H1 (cell line): ENCODE measurements around the gene COL12A1. TPM values are rescaled to one million over a fixed set of nuclear protein-coding genes. Genes with fewer than 3 reads are reported as not detected.

Experiments used
- CTCF ChIA-PET: fragments of 300-600 bp; sonication (Branson Sonifier 250); formaldehyde crosslinking; loops from one replicate; lab custom pipeline; 2021; ENCODE audit not compliant: partially characterized antibody; lab: Charles Lee
- POLR2A ChIA-PET: fragments of 300-600 bp; sonication (Branson Sonifier 250); formaldehyde crosslinking; loops from one replicate; lab custom pipeline; 2021; ENCODE audit warnings: inconsistent platforms; ENCODE audit not compliant: partially characterized antibody; lab: Charles Lee
- DNase-seq, 2 experiments: peaks; one replicate each; pipeline versions ENCODE4 v3.0.0 to v3.0.0-alpha.2; 2010 to 2022; ENCODE audit warnings: low spot score in 2 of 2, low read depth in 1 of 2, mixed read lengths in 1 of 2
- FAIRE-seq: peaks from 2 replicates; lab custom pipeline; 2011; peaks lifted over from hg19 to GRCh38; lab: Jason Lieb, UNC
- H2AFZ ChIP-seq: 2 replicates; pipeline ENCODE4 v1.8.1; 2012; ENCODE audit warnings: low read length, inconsistent platforms
- H2AK5ac ChIP-seq: 2 replicates; pipeline ENCODE4 v1.6.1; 2013; ENCODE audit warnings: low read depth, low read length
- H2BK120ac ChIP-seq: replicated peaks from 2 replicates; pipeline ENCODE3; 2013; ENCODE audit warnings: low read depth, low read length, inconsistent platforms
- H2BK12ac ChIP-seq: 2 replicates; pipeline ENCODE4 v1.6.1; 2013; ENCODE audit warnings: low read depth, low read length
- H2BK15ac ChIP-seq: 2 replicates; pipeline ENCODE4 v1.6.1; 2013; ENCODE audit warnings: low read length
- H2BK20ac ChIP-seq: 2 replicates; pipeline ENCODE4 v1.6.1; 2013; ENCODE audit warnings: low read length
- H2BK5ac ChIP-seq: 2 replicates; pipeline ENCODE4 v1.6.1; 2013; ENCODE audit warnings: low read depth, low read length
- H3K14ac ChIP-seq: 2 replicates; pipeline ENCODE4 v1.6.1; 2013; ENCODE audit warnings: inconsistent platforms; ENCODE audit not compliant: insufficient read length
- H3K18ac ChIP-seq: 2 replicates; pipeline ENCODE4 v1.6.1; 2013; ENCODE audit warnings: low read length; ENCODE audit errors: extremely low read depth
- H3K23ac ChIP-seq: 2 replicates; pipeline ENCODE4 v1.6.1; 2013; ENCODE audit warnings: inconsistent platforms; ENCODE audit not compliant: insufficient read length
- H3K23me2 ChIP-seq: 2 replicates; pipeline ENCODE4 v1.6.1; 2013; ENCODE audit warnings: low read depth, low read length
- H3K27ac ChIP-seq: 2 replicates; pipeline ENCODE4 v1.6.1; 2011; ENCODE audit warnings: low read depth, low read length, inconsistent platforms
- H3K27me3 ChIP-seq, 4 experiments: replicated peaks in 1 of 4; 1 replicate in 1 of 4; 2 replicates in 3 of 4; pipeline versions ENCODE4 v1.6.1 to v1.8.1; 2011 to 2013; ENCODE audit warnings: low read length in 3 of 4, mild to moderate bottlenecking in 3 of 4, inconsistent platforms in 2 of 4, mixed read lengths in 2 of 4, moderate library complexity in 1 of 4; ENCODE audit not compliant: control insufficient read depth in 3 of 4, insufficient read depth in 3 of 4; ENCODE audit errors: extremely low read depth in 1 of 4
- H3K36me3 ChIP-seq, 4 experiments: 2 replicates each; pipeline versions ENCODE4 v1.6.1 to v1.8.1; 2011 to 2013; ENCODE audit warnings: mild to moderate bottlenecking in 4 of 4, low read length in 3 of 4, moderate library complexity in 2 of 4, control low read depth in 1 of 4, inconsistent platforms in 1 of 4; ENCODE audit not compliant: insufficient read depth in 4 of 4, control insufficient read depth in 2 of 4
- H3K4ac ChIP-seq: replicated peaks from 2 replicates; pipeline ENCODE3; 2013; ENCODE audit warnings: low read length, low read depth, mixed read lengths, inconsistent platforms; ENCODE audit not compliant: insufficient read length
- H3K4me1 ChIP-seq, 4 experiments: replicated peaks in 1 of 4; 1 replicate in 1 of 4; 2 replicates in 3 of 4; pipeline versions ENCODE4 v1.6.1 to v1.8.1; 2011 to 2013; ENCODE audit warnings: low read length in 3 of 4, inconsistent platforms in 2 of 4, mixed read lengths in 1 of 4; ENCODE audit not compliant: insufficient read depth in 4 of 4, control insufficient read depth in 3 of 4
- H3K4me2 ChIP-seq, 2 experiments: 2 replicates each; pipeline versions ENCODE4 v1.6.1 to v1.8.1; 2011 to 2013; ENCODE audit warnings: low read depth in 2 of 2, low read length in 2 of 2, control low read depth in 1 of 2, inconsistent platforms in 1 of 2, mild to moderate bottlenecking in 1 of 2; ENCODE audit not compliant: insufficient read depth in 1 of 2
- H3K4me3 ChIP-seq, 4 experiments: fragments of 200-600, 300-600 bp in 1 of 4; sonication (generic), shearing (Covaris generic), sonication (Bioruptor Twin) in 1 of 4; 2 replicates each; pipeline versions ENCODE4 v1.5.1 to v1.8.1; 2011 to 2016; ENCODE audit warnings: low read length in 4 of 4, low read depth in 3 of 4, control low read depth in 2 of 4, inconsistent platforms in 2 of 4, mild to moderate bottlenecking in 2 of 4, mixed read lengths in 1 of 4, moderate library complexity in 1 of 4; ENCODE audit not compliant: insufficient read depth in 2 of 4; ENCODE audit errors: extremely low read depth in 1 of 4
- H3K56ac ChIP-seq: replicated peaks from 2 replicates; pipeline ENCODE3; 2013; ENCODE audit warnings: low read depth, mild to moderate bottlenecking, mixed read lengths, low read length, inconsistent platforms; ENCODE audit not compliant: insufficient read length
- H3K79me1 ChIP-seq: 2 replicates; pipeline ENCODE4 v1.6.1; 2013; ENCODE audit warnings: low read depth, low read length, control low read depth
- H3K79me2 ChIP-seq, 2 experiments: 2 replicates each; pipeline versions ENCODE4 v1.6.1 to v1.8.1; 2012 to 2013; ENCODE audit warnings: low read length in 2 of 2, mild to moderate bottlenecking in 2 of 2, inconsistent platforms in 1 of 2; ENCODE audit not compliant: insufficient read depth in 2 of 2, control insufficient read depth in 1 of 2
- H3K9ac ChIP-seq, 4 experiments: replicated peaks in 1 of 4; 1 replicate in 1 of 4; 2 replicates in 3 of 4; pipeline versions ENCODE4 v1.6.1 to v1.8.1; 2011 to 2013; ENCODE audit warnings: low read depth in 3 of 4, low read length in 3 of 4, control low read depth in 2 of 4, mild to moderate bottlenecking in 2 of 4, moderate library complexity in 2 of 4, inconsistent platforms in 1 of 4; ENCODE audit errors: extremely low read depth in 1 of 4
- H3K9me3 ChIP-seq, 2 experiments: 2 replicates each; pipeline versions ENCODE4 v1.6.1 to v1.8.1; 2012 to 2013; ENCODE audit warnings: mild to moderate bottlenecking in 2 of 2, moderate library complexity in 2 of 2, control low read depth in 1 of 2, inconsistent platforms in 1 of 2, low read depth in 1 of 2, low read length in 1 of 2, mixed read lengths in 1 of 2; ENCODE audit not compliant: insufficient read depth in 2 of 2
- H4K20me1 ChIP-seq, 2 experiments: replicated peaks in 1 of 2; 2 replicates each; pipeline versions ENCODE3 to v1.8.1; 2011 to 2013; ENCODE audit warnings: inconsistent platforms in 2 of 2, low read length in 2 of 2, mild to moderate bottlenecking in 1 of 2; ENCODE audit not compliant: insufficient read depth in 2 of 2, control insufficient read depth in 1 of 2
- H4K5ac ChIP-seq: 2 replicates; pipeline ENCODE4 v1.6.1; 2013; ENCODE audit warnings: low read length, low read depth, mixed read lengths, inconsistent platforms; ENCODE audit not compliant: insufficient read length
- H4K8ac ChIP-seq: 2 replicates; pipeline ENCODE4 v1.8.0; 2013; ENCODE audit warnings: mild to moderate bottlenecking, moderate library complexity, low read length, inconsistent platforms; ENCODE audit not compliant: insufficient read depth; ENCODE audit errors: extremely low read depth
- H4K91ac ChIP-seq: replicated peaks from 2 replicates; pipeline ENCODE3; 2013; ENCODE audit warnings: low read length, mixed read lengths, inconsistent platforms; ENCODE audit not compliant: insufficient read length
- ATF3 ChIP-seq: IDR thresholded peaks from 2 replicates; pipeline ENCODE4 v1.6.1; 2011; ENCODE audit warnings: low read depth, mild to moderate bottlenecking, low read length; ENCODE audit not compliant: insufficient read depth
- BRCA1 ChIP-seq: IDR thresholded peaks from 2 replicates; pipeline ENCODE4 v1.6.1; 2012; ENCODE audit warnings: low read depth, low read length, improper control_type of control experiment
- CBX8 ChIP-seq: fragments of 300-800, 300-1000 bp; sonication (generic); IDR thresholded peaks from 2 replicates; pipeline ENCODE4 v1.7.1; 2016; ENCODE audit warnings: low read depth, low read length, borderline replicate concordance
- CHD1 ChIP-seq: IDR thresholded peaks from 2 replicates; pipeline ENCODE4 v1.6.1; 2012; ENCODE audit warnings: low read depth, low read length, improper control_type of control experiment
- CREB1 ChIP-seq: IDR thresholded peaks from 2 replicates; pipeline ENCODE4 v1.6.1; 2012; ENCODE audit warnings: inconsistent platforms
- CTBP2 ChIP-seq: IDR thresholded peaks from 2 replicates; pipeline ENCODE4 v1.7.0; 2011; ENCODE audit warnings: borderline replicate concordance, mild to moderate bottlenecking, moderate library complexity, mixed read lengths, low read length; ENCODE audit not compliant: insufficient read depth, insufficient read length
- EGR1 ChIP-seq: IDR thresholded peaks from 2 replicates; pipeline ENCODE4 v1.6.1; 2011; ENCODE audit warnings: low read depth, low read length, borderline replicate concordance
- EP300 ChIP-seq, 2 experiments: IDR thresholded peaks; 1 replicate in 1 of 2; 2 replicates in 1 of 2; pipeline ENCODE4 v1.6.1; 2011 to 2012; ENCODE audit warnings: low read depth in 2 of 2, low read length in 2 of 2, mild to moderate bottlenecking in 2 of 2, borderline replicate concordance in 1 of 2, inconsistent platforms in 1 of 2, moderate library complexity in 1 of 2
- KDM1A ChIP-seq: fragments of 200-600, 300-600 bp; sonication (generic); IDR thresholded peaks from 2 replicates; pipeline ENCODE4 v1.7.1; 2016; ENCODE audit warnings: mild to moderate bottlenecking, low read length, borderline replicate concordance
- MAFK ChIP-seq: IDR thresholded peaks from 2 replicates; pipeline ENCODE4 v1.6.1; 2012; ENCODE audit warnings: low read depth, mild to moderate bottlenecking, improper control_type of control experiment, low read length
- POLR2AphosphoS5 ChIP-seq: IDR thresholded peaks from 2 replicates; pipeline ENCODE4 v1.6.1; 2011; ENCODE audit warnings: low read depth, low read length
- RAD21 ChIP-seq, 2 experiments: IDR thresholded peaks in 1 of 2; conservative IDR thresholded peaks in 1 of 2; 2 replicates each; pipeline ENCODE4 v1.6.1; 2011; ENCODE audit warnings: low read depth in 2 of 2, low read length in 2 of 2, improper control_type of control experiment in 1 of 2, inconsistent platforms in 1 of 2, mild to moderate bottlenecking in 1 of 2, moderate library complexity in 1 of 2
- RNF2 ChIP-seq: fragments of 200-900, 300-1000 bp; sonication (generic); IDR thresholded peaks from 2 replicates; pipeline ENCODE4 v1.7.1; 2016; ENCODE audit warnings: borderline replicate concordance, low read depth, mild to moderate bottlenecking, antibody characterized with exemption, low read length; ENCODE audit not compliant: poor library complexity, severe bottlenecking; ENCODE audit errors: missing control alignments
- SP2 ChIP-seq: IDR thresholded peaks from 2 replicates; pipeline ENCODE4 v1.6.1; 2012; ENCODE audit warnings: mild to moderate bottlenecking, low read length, inconsistent platforms
- WGBS, 2 experiments: shearing (Covaris generic) in 1 of 2; methylation state at CpG; one replicate each; pipeline versions ENCODE4 v1.1.6 to v1.1.7; 2013 to 2015; ENCODE audit warnings: low lambda C conversion rate in 2 of 2, mixed read lengths in 2 of 2, inconsistent platforms in 1 of 2, low coverage in 1 of 2, missing lambda C conversion rate in 1 of 2; ENCODE audit not compliant: insufficient replicate concordance in 2 of 2, insufficient coverage in 1 of 2, insufficient read length in 1 of 2; ENCODE audit errors: extremely low coverage in 1 of 2, missing lambda C conversion rate in 1 of 2; 5-methylcytosine and 5-hydroxymethylcytosine counted together
- polyA plus RNA-seq, 7 experiments: library from polyadenylated mRNA; depleted of rRNA in 3 of 7; stranded (reverse) in 5 of 7; unstranded in 2 of 7; fragments of >200 nt in 5 of 7; fragments of 200-250 nt in 2 of 7; gene quantifications; 1 replicate in 5 of 7; 2 replicates in 1 of 7; 4 replicates in 1 of 7; pipeline versions ENCODE4 v1.2.1 to v1.2.3, GENCODE V29; 2011 to 2013; ENCODE audit warnings: missing spikeins in 2 of 7, mixed read lengths in 2 of 7
- total RNA-seq: library from RNA; stranded (reverse); fragmentation: NEBNext Ultra II Directional; extraction: Animal tissue kit (Norgen Biotek cat#: 25700); gene quantifications from 2 replicates; pipeline ENCODE4 v1.2.1, GENCODE V29; 2021

COL12A1 gene
- total and polyA plus RNA-seq, 2 of the 8 experiments (the other 6 are each of a cell fraction or from before 2014, with no cell fraction given), result 1.4 to 4.7 TPM

- Histone ChIP-seq H4K20me1 (no peaks in the 10 kb centered on the region), H3K27ac (no peak overlapping the region), H2BK15ac (no peak overlapping the region), H3K9ac (no peak overlapping the region), H3K4me3 (no peak overlapping the region), H2AFZ (no peak overlapping the region), H2BK12ac (no peak overlapping the region), H2BK5ac (no peak overlapping the region), H3K56ac (no peak overlapping the region), H3K14ac (no peak overlapping the region), H3K79me1 (no peaks in the 10 kb centered on the region), H2BK20ac (no peak overlapping the region), H3K4me2 (no peak overlapping the region), H3K18ac (no peak overlapping the region), H3K4me1 (no peaks in the 10 kb centered on the region), H4K91ac (no peak overlapping the region), H3K79me2 (no peaks in the 10 kb centered on the region), H3K9me3 (no peaks in the 10 kb centered on the region), H2AK5ac (no peak overlapping the region), H3K36me3 (no peaks in the 10 kb centered on the region), H4K5ac (no peak overlapping the region), H2BK120ac (no peak overlapping the region), H3K4ac (no peak overlapping the region), H3K23ac (no peak overlapping the region), H4K8ac (no peak overlapping the region), H3K27me3 (no peaks in the 10 kb centered on the region), H3K23me2 (no peaks in the 10 kb centered on the region)
- no peak for FAIRE-seq
- WGBS, 2 experiments, result 93% methylated on average over 3 of the region's 3 CpGs; no CpG with 5 or more reads in 1 of the 2 experiments
- POLR2A ChIA-PET, result no interaction called here
- CTCF ChIA-PET, result no interaction called here
- DNase-seq, result no peak
- TF ChIP-seq KDM1A, result no peak
- no peak for TF ChIP-seq RAD21 (IDR thresholded peaks at IDR 0.05 in 1 of 2, conservative IDR thresholded peaks at IDR 0.05 in 1 of 2; ENCODE audit: low read depth in 2 of 2, low read length in 2 of 2)
- TF ChIP-seq EGR1, result no peak
- TF ChIP-seq BRCA1, result no peak
- TF ChIP-seq CREB1, result no peak
- no peak for TF ChIP-seq CBX8
- TF ChIP-seq ATF3, result no peak
- no peak for TF ChIP-seq CTBP2
- no peak for TF ChIP-seq RNF2
- no peak for TF ChIP-seq CHD1
- TF ChIP-seq SP2, result no peak
- no peak for TF ChIP-seq POLR2AphosphoS5
- TF ChIP-seq MAFK, result no peak
- TF ChIP-seq EP300 (IDR thresholded peaks at IDR 0.05; ENCODE audit: borderline replicate concordance in 1 of 2, low read depth in 2 of 2, low read length in 2 of 2), result no peak
Measured at GRCh38 chr6:75143191-75143590, 62.7 kb downstream of the COL12A1 start.
